GM18508 (cell line): ENCODE measurements around the gene CYP24A1.

ENCODE experiments used
- ATAC-seq: cut with Tn5 transposase; IDR thresholded peaks from one replicate; pipeline ENCODE4 v1.9.1; 2021; ENCODE audit warnings: moderate number of reproducible peaks; ENCODE audit not compliant: insufficient read depth, unreplicated experiment

The CYP24A1 gene

GRCh38 chr20:54177378-54177777 lies 3.6 kb upstream of the CYP24A1 start:
- no peak for ATAC-seq

- ATAC-seq = no peak
Measured at GRCh38 chr20:54176610-54177009, 2.8 kb upstream of the CYP24A1 start.

- no peak for ATAC-seq
Measured at GRCh38 chr20:54174457-54175175, 830 bp upstream of the CYP24A1 start.

GRCh38 chr20:54172856-54173652 lies 732 bp downstream of the CYP24A1 start:
- no peak for ATAC-seq

- ATAC-seq = no peak
Measured at GRCh38 chr20:54172532-54172855, 1.3 kb downstream of the CYP24A1 start.

GRCh38 chr20:54170963-54171362 lies 2.8 kb downstream of the CYP24A1 start:
- no peak for ATAC-seq

GRCh38 chr20:54170026-54170471 lies 3.7 kb downstream of the CYP24A1 start:
- no peak for ATAC-seq

- no peak for ATAC-seq
Measured at GRCh38 chr20:54168961-54169862, 4.6 kb downstream of the CYP24A1 start.

- no peak for ATAC-seq
Measured at GRCh38 chr20:54167909-54168872, 5.6 kb downstream of the CYP24A1 start.

- no peak for ATAC-seq
Measured at GRCh38 chr20:54166987-54167662, 6.7 kb downstream of the CYP24A1 start.

GRCh38 chr20:54165803-54166202 lies 8.0 kb downstream of the CYP24A1 start:
- ATAC-seq = no peak

GRCh38 chr20:54165014-54165413 lies 8.8 kb downstream of the CYP24A1 start:
- ATAC-seq = no peak

- ATAC-seq = no peak
Measured at GRCh38 chr20:54163402-54163801, 10.4 kb downstream of the CYP24A1 start.

GRCh38 chr20:54162378-54163009 lies 11.3 kb downstream of the CYP24A1 start:
- no peak for ATAC-seq

GRCh38 chr20:54161821-54162149 lies 12.0 kb downstream of the CYP24A1 start:
- ATAC-seq = no peak

GRCh38 chr20:54161008-54161820 lies 12.6 kb downstream of the CYP24A1 start:
- no peak for ATAC-seq

GRCh38 chr20:54160065-54161007 lies 13.4 kb downstream of the CYP24A1 start:
- no peak for ATAC-seq
